GM23248 (cell line): ENCODE data around the gene SRRM5.

ENCODE experiments used
- EZH2 ChIP-seq: fragments of 200-600 bp; sonication (generic); IDR thresholded peaks from 2 replicates; pipeline ENCODE4 v1.6.1; 2018; ENCODE audit warnings: antibody characterized with exemption, mild to moderate bottlenecking; ENCODE audit not compliant: insufficient read depth, poor library complexity, severe bottlenecking
- EZH2phosphoT487 ChIP-seq: fragments of 200-600 bp; sonication (generic); IDR thresholded peaks from 2 replicates; pipeline ENCODE4 v1.6.1; 2018; ENCODE audit warnings: antibody characterized with exemption, moderate library complexity, mild to moderate bottlenecking, low read depth; ENCODE audit not compliant: insufficient read depth

GRCh38 chr19:43648633-43649032 lies 36.7 kb downstream of the SRRM5 start:
- TF ChIP-seq EZH2: no peak
- TF ChIP-seq EZH2phosphoT487: no peak
